ENCODE measurements around the gene CAPS. TPM values are rescaled to one million over a fixed set of nuclear protein-coding genes. Genes with fewer than 3 reads are reported as not detected.

CAPS gene
- total RNA-seq: 10 to 100 TPM in 1 of 2 donors, 1 to 10 TPM in 1; 9.4 to 13.9 TPM
- polyA plus RNA-seq (ENCODE audit: insufficient read depth, low read depth, low replicate concordance): 20.9 TPM
- long read RNA-seq, donor 1, transcript CAPS-203 (5 exons, 3,750 nt): major isoform, 9 of 10 reads
- long read RNA-seq, donor 1, partial matches to known transcripts: 0 of 10 reads
- long read RNA-seq, donor 1, other reads (novel, unspliced or antisense): 0 of 10 reads
- long read RNA-seq, donor 2, partial matches to known transcripts: 0 of 2 reads
- long read RNA-seq, donor 2, other reads (novel, unspliced or antisense): 0 of 2 reads

DNA sequence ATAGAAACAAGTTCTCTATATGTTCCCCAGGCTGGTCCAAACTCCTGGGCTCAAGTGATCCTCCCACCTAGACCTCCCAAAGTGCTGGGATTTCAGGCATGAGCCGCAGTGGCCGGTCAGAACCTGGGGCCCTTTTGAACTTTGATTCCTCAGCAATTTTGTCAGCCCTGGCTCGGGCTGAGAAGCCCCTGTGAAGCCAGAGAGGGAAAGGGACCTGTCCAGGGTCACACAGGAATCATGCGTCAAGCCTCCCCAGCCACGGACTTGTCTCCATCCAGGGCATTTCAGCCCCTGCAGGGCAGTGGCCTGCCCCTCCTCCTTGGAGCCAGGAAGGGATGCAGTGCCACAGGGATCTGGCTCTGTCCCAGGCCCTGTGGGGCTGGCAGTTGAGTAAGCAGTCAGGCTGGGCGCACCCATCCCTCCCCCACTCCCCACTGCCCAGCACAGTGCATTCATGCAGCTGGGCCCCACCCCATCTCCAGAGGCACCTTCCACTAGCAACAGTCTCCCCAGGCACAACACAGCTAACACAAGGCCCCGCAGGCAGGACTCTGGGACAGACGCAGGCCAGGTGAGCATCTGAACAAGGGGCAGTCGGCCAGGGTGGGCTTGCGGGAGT is at the start of gene CAPS:
Gene CAPS, plus strand, starts transcription at position 516 of the 619 bp plus-strand sequence. CDS start 153 bp downstream, outside the sequence.
- intact Hi-C loops (cut with DNase I; ENCODE audit: low total_unique reads): no loop called here
- Histone ChIP-seq H3K36me3 (ENCODE audit: low read depth, missing control alignments) (no peaks in the 10 kb centered on the region), H3K27me3 (no peaks in the 10 kb centered on the region), H3K9me3 (no peaks in the 10 kb centered on the region), H3K27ac (no peak within 1 kb of the TSS), H3K4me1 (no peaks in the 10 kb centered on the region), H3K4me3 (no peak within 1 kb of the TSS)
- TF ChIP-seq, protein P1, sequence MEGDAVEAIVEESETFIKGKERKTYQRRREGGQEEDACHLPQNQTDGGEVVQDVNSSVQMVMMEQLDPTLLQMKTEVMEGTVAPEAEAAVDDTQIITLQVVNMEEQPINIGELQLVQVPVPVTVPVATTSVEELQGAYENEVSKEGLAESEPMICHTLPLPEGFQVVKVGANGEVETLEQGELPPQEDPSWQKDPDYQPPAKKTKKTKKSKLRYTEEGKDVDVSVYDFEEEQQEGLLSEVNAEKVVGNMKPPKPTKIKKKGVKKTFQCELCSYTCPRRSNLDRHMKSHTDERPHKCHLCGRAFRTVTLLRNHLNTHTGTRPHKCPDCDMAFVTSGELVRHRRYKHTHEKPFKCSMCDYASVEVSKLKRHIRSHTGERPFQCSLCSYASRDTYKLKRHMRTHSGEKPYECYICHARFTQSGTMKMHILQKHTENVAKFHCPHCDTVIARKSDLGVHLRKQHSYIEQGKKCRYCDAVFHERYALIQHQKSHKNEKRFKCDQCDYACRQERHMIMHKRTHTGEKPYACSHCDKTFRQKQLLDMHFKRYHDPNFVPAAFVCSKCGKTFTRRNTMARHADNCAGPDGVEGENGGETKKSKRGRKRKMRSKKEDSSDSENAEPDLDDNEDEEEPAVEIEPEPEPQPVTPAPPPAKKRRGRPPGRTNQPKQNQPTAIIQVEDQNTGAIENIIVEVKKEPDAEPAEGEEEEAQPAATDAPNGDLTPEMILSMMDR (IDR thresholded peaks at IDR 0.05): no peak
- TF ChIP-seq POLR2A (IDR thresholded peaks at IDR 0.05): no peak
- 88% methylated on average over 9 to 10 of the region's 10 CpGs for WGBS, 2 donors
- no peak for DNase-seq

DNA sequence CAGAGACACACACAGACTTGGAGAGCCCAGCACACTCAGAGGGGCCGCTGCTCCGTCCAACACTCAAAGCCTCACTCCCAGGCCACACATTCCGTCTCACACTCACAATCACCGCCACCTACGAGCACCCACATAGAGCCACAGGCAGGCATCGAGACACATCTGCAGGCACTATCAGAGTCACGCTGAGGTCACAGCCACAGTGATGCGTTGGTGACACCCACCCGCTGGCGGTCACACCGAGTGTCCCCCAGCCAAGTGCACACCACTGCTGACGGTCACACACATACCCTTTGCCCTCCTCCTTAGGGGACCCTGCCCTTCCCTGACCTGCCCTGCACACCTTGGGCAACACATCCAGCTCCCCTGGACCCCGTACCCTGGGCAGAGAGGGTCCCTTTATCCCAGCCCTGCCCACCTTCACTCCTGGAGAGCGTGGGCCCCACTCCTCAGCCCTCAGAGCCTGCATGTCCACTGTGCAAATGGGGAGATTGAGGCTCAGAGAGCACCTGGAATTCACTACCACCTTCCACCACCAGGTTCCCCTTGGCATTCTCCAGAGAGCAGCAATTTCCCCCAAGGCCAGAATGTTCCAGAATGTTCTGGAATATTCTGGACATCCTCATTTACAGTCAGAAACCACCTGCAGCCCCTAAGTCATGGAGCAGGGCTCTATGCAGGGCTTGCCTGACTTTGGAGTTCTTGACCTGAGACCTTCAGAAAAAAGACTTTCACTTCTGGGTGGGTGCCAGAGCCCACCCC is 49.1 kb upstream of the CAPS start:
- Histone ChIP-seq H3K4me1 (no peaks in the 10 kb centered on the region), H3K27me3 (no peaks in the 10 kb centered on the region), H3K9me3 (no peaks in the 10 kb centered on the region), H3K4me3 (no peak overlapping the region), H3K36me3 (ENCODE audit: low read depth, missing control alignments) (no peaks in the 10 kb centered on the region), H3K27ac (no peak overlapping the region)
- TF ChIP-seq POLR2A (IDR thresholded peaks at IDR 0.05): no peak
- TF ChIP-seq, protein P1 (IDR thresholded peaks at IDR 0.05): peak in 2 of 3 experiments; percentile 13 to 27
- 82 to 95% methylated on average over 4 to 14 of the region's 14 CpGs for WGBS, 2 donors
- intact Hi-C loops (cut with DNase I; ENCODE audit: low total_unique reads): no loop called here
- DNase-seq: no peak

DNA sequence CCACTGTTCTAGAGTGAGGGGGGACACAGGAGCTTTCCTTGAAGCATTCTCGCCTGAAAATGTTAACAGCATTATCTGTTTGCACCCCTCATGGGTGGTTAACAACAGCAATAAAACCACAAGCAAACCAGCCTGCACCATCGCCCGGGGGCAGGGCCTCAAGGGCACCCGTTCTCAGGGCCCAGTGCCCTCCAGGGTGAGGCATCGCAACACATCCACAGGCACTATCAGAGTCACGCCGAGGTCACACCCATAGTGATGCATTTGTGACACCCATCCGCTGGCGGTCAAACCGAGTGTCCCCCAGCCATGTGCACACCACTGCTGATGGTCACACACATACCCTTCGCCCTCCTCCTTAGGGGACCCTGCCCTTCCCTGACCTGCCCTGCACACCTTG is 48.3 kb upstream of the CAPS start:
- intact Hi-C loops (cut with DNase I; ENCODE audit: low total_unique reads): no loop called here
- no peak for DNase-seq
- WGBS, 2 donors: 72% methylated on average over 11 of the region's 11 CpGs; no CpG with 5 or more reads in 1 of the 2 donors
- TF ChIP-seq POLR2A (IDR thresholded peaks at IDR 0.05): no peak
- TF ChIP-seq, protein P1 (IDR thresholded peaks at IDR 0.05): no peak
- Histone ChIP-seq H3K9me3 (no peaks in the 10 kb centered on the region), H3K36me3 (ENCODE audit: low read depth, missing control alignments) (no peaks in the 10 kb centered on the region), H3K27ac (no peak overlapping the region), H3K4me1 (no peaks in the 10 kb centered on the region), H3K4me3 (no peak overlapping the region), H3K27me3 (no peaks in the 10 kb centered on the region)

DNA sequence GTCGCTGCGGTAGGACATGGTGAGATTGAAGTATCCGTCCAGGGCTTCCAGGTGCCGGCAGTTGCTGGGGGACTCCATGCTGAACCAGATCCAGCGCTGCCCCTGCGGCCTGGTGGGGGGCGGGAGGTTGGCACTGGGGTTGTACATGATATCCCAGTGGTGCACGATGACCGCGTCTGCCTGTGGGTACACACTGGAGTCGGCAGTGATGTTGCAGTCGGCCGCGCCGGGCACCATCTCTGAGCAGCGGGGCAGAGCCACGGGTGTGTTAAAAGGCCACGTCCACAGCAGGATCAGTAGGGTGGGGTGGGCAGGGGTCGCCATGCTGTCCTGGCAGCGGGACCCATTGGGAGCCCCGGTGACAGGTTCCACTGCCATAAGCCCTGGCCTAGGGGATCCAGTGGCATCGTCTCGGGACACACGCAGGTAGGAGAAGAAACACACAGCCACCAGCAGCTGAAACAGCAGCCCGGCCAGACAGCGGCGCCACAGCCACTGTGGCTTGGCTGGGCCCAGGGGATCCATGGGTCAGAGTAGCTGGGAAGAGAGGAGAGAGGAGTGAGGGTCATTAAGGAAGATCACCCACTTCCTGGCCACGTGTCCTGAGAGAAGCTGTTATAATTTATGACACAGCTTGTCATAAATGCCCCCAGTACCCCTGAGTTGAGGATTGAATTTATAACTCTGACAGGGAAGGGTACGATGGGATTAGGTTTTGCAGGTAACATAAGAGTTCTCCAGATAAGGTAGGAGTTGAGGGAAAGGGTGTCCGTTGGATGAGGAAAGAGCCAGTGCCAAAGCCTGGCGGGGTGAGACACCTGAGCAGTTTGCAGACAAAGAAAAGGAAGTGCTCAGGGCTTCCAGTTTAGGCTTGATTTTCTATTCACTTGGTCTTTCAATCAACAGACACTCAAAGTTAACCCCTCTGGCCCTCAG is 46.6 kb upstream of the CAPS start:
- Histone ChIP-seq H3K27ac (no peak overlapping the region), H3K36me3 (ENCODE audit: low read depth, missing control alignments) (no peaks in the 10 kb centered on the region), H3K4me1 (no peaks in the 10 kb centered on the region), H3K4me3 (no peak overlapping the region), H3K27me3 (no peaks in the 10 kb centered on the region), H3K9me3 (no peaks in the 10 kb centered on the region)
- TF ChIP-seq, protein P1 (IDR thresholded peaks at IDR 0.05): no peak
- TF ChIP-seq POLR2A (IDR thresholded peaks at IDR 0.05): no peak
- intact Hi-C loops (cut with DNase I; ENCODE audit: low total_unique reads): no loop called here
- 80 to 86% methylated on average over 19 to 31 of the region's 31 CpGs for WGBS, 2 donors
- no peak for DNase-seq
